Measurements from ENCODE around the gene NEGR1.

GRCh38 chr1:71593523-71593922, 688.8 kb downstream of the NEGR1 start:
- TF ChIP-seq CTCF (IDR thresholded peaks at IDR 0.05): no peak
- no peak for TF ChIP-seq POLR2AphosphoS5 (IDR thresholded peaks at IDR 0.05)
- TF ChIP-seq POLR2A (IDR thresholded peaks at IDR 0.05): no peak

Data from transverse colon (tissue), 4 donors.